Gastroesophageal sphincter (tissue), 4 donors: ENCODE measurements around the gene MIS18A. TPM values are rescaled to one million over a fixed set of nuclear protein-coding genes. Genes with fewer than 3 reads are reported as not detected.
A peak's percentile ranks its signal among the peaks of the same experiment; 100 is the strongest.

ENCODE experiments used
- ATAC-seq: fragments of 150-250 bp; one replicate; pipeline ENCODE4 v1.9.1; 2016; ENCODE audit warnings: mild to moderate bottlenecking, moderate library complexity
- H3K27ac ChIP-seq, 4 donors: fragments of 200-600 bp; sonication (generic) in 3 of 4; 1 replicate in 3 of 4; 2 replicates in 1 of 4; pipeline ENCODE4 v1.5.1; 2016 to 2019
- H3K27me3 ChIP-seq: fragments of 200-600 bp; sonication (generic); one replicate; pipeline ENCODE4 v1.5.1; 2019
- H3K36me3 ChIP-seq, 2 donors: fragments of 200-600 bp; sonication (generic); one replicate each; pipeline ENCODE4 v1.5.1; 2019; ENCODE audit warnings: control low read depth in 1 of 2
- H3K4me1 ChIP-seq, 3 donors: fragments of 200-600 bp; sonication (generic); 1 replicate in 2 of 3; 2 replicates in 1 of 3; pipeline ENCODE4 v1.5.1; 2016 to 2019; ENCODE audit warnings: control low read depth in 2 of 3
- H3K4me3 ChIP-seq, 2 donors: fragments of 200-600 bp; sonication (generic); one replicate each; pipeline ENCODE4 v1.5.1; 2019; ENCODE audit warnings: mild to moderate bottlenecking in 1 of 2, moderate library complexity in 1 of 2
- H3K9me3 ChIP-seq, 3 donors: fragments of 200-600 bp; sonication (generic); one replicate each; pipeline ENCODE4 v1.5.1; 2017 to 2019; ENCODE audit warnings: control low read depth in 2 of 3
- CTCF ChIP-seq, 4 experiments: fragments of 200-600 bp in 2 of 4; fragments of 450-650 bp in 2 of 4; sonication (generic) in 1 of 4; IDR thresholded peaks; one replicate each; pipeline ENCODE4 v1.5.1; 2017 to 2019; ENCODE audit warnings: antibody characterized with exemption in 4 of 4, mild to moderate bottlenecking in 2 of 4, moderate library complexity in 2 of 4
- EP300 ChIP-seq: sonication (generic); formaldehyde crosslinking; IDR thresholded peaks from one replicate; pipeline ENCODE4 v1.6.1; 2017; ENCODE audit warnings: antibody characterized with exemption, mild to moderate bottlenecking
- POLR2A ChIP-seq, 2 donors: fragments of 450-650 bp; IDR thresholded peaks; one replicate each; pipeline ENCODE4 v1.6.1; 2017; ENCODE audit warnings: antibody characterized with exemption in 2 of 2, mild to moderate bottlenecking in 2 of 2, moderate library complexity in 1 of 2
- POLR2AphosphoS5 ChIP-seq: sonication (generic); formaldehyde crosslinking; IDR thresholded peaks from one replicate; pipeline ENCODE4 v1.6.1; 2017; ENCODE audit warnings: antibody characterized with exemption
- WGBS, 2 donors: methylation state at CpG; one replicate each; pipeline ENCODE4 v1.1.5; 2018; ENCODE audit warnings: low coverage in 1 of 2; 5-methylcytosine and 5-hydroxymethylcytosine counted together
- total RNA-seq, 4 donors: library from RNA; depleted of rRNA; stranded (reverse); fragments of >200 nt; gene quantifications; one replicate each; pipeline ENCODE4 v1.1.0, GENCODE V29; 2016

The MIS18A gene
- total RNA-seq, 4 donors from 2014 or later, result 4.7 to 5.5 (median 5.2) TPM

- H3K9me3 ChIP-seq, result no peaks in the 10 kb centered on the region
- ATAC-seq, result peak; percentile 83
- peak overlapping the region in 2 of 4 donors; percentile 20 to 46 for H3K27ac ChIP-seq
- no peak overlapping the region for H3K4me3 ChIP-seq
- 0 to 13% methylated on average over 2 to 5 of the region's 7 CpGs for WGBS, 2 donors
- H3K27me3 ChIP-seq, result no peaks in the 10 kb centered on the region
- TF ChIP-seq EP300, result no peak
- TF ChIP-seq CTCF (IDR thresholded peaks at IDR 0.05), result no peak
- TF ChIP-seq POLR2AphosphoS5, result peak; percentile 93
- H3K4me1 ChIP-seq, result peaks cover 9 to 50% (median 19%) of the 10 kb centered on the region in 3 donors
- no peaks in the 10 kb centered on the region for H3K36me3 ChIP-seq
These were observed 25.6 kb downstream of the MIS18A start for GRCh38 chr21:32253215-32253641.

GRCh38 chr21:32252136-32252535 lies 26.7 kb downstream of the MIS18A start:
- H3K36me3 ChIP-seq, result no peaks in the 10 kb centered on the region
- H3K4me3 ChIP-seq, result no peak overlapping the region

DNA sequence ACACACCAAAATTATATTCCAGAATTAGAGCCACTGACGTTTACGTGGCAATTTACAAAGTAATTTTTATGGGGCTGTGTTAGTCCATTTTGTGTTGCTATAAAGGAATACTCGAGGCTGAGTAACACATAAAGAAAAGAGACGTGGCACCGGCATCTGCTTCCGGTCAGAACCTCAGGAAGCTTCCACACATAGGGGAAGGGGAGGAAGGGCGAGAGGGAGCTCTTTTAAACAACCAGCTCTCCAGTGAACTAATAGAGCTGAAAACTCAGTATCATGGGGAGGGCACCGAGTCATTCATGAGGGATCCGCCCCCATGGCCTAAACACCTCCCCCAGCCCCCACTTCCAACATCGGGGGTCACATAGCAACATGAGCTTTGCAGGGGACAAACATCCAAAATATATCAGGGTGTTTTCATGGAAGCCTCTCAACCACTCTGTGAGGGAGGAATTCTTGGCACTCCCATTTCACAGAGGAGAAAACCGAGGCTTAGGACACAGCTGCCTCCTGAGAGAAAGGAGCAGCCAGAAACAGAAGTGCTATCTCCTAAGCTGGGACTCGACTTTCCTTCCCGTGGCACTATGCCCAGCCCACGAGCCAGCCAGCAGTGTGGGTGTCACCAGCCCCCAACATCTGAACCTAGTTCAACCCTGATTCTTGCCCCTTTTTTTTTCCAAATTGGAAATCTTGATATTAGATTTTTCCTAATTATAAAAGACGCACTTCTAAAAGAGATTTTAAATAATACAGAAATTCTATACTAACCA lies 29.2 kb downstream of the MIS18A start:
- WGBS, 2 donors, result 64 to 84% methylated on average over 9 to 11 of the region's 15 CpGs
- ATAC-seq, result no peak

More at GRCh38 chr21:32252136-32252535, 26.7 kb downstream of the MIS18A start:
- TF ChIP-seq POLR2AphosphoS5 (no peak), EP300 (no peak)
- Histone ChIP-seq H3K27me3 (no peaks in the 10 kb centered on the region), H3K27ac (no peak overlapping the region), H3K4me1 (peaks cover 9 to 39% (median 15%) of the 10 kb centered on the region in 3 donors), H3K9me3 (no peaks in the 10 kb centered on the region)
- ATAC-seq, result no peak

DNA sequence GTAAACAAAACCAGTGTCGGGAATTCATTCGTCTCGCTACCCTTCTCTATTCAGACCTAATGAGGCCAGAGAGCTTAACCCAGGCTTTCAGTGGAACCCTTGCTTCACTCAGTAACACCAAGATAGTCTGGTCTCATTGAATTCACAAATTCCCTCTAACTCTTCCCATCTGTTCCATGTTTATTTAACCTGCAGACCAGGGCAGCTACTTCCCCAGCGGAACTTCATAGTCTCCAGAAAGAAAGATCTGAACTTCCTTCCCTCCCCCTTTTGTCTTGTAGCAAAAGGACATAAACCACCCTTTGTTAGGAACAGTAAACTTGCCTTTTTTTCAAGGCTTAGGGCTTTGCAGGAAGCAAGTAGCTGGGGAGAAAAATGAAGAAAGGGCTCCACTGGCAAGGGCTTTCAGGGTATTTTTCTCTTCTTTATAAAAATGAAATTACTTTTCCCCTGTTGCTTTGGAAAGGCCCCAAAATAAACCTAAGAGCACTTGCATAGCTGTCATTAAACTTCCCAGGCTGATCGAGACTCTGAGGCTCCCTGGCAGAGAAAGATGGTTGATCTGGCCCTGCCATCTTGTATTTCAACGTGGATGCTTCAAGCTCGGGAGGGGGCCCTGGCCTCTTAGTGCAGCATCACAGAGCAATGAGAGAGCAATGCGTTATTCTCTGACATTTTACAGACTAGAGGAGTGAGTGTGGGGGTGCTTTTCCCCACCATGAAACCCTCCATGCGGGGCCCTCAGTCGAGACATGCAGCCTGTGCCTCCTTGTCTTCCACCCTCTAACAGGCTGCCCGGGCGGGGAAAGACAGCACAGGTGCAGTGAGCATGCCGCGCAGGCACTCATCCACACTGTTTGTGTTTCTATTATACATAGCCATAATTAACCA lies 30.0 kb downstream of the MIS18A start:
- TF ChIP-seq EP300, result no peak
- no peak for TF ChIP-seq POLR2AphosphoS5
- no peak for TF ChIP-seq POLR2A (IDR thresholded peaks at IDR 0.05)
- TF ChIP-seq CTCF (IDR thresholded peaks at IDR 0.05), result no peak
- no peak for ATAC-seq
- Histone ChIP-seq H3K27me3 (no peaks in the 10 kb centered on the region), H3K4me3 (no peak overlapping the region), H3K27ac (no peak overlapping the region), H3K4me1 (peaks cover 4 to 25% (median 9%) of the 10 kb centered on the region in 3 donors), H3K36me3 (no peaks in the 10 kb centered on the region), H3K9me3 (no peaks in the 10 kb centered on the region)
- WGBS, 2 donors, result 61 to 74% methylated on average over 6 to 8 of the region's 14 CpGs

More for the DNA sequence above, 29.2 kb downstream of the MIS18A start:
- peaks cover 4 to 26% (median 12%) of the 10 kb centered on the region in 3 donors for H3K4me1 ChIP-seq
- no peak overlapping the region for H3K4me3 ChIP-seq
- H3K27ac ChIP-seq, result no peak overlapping the region
- H3K27me3 ChIP-seq, result no peaks in the 10 kb centered on the region
- no peak for TF ChIP-seq POLR2AphosphoS5
- no peak for TF ChIP-seq EP300
- TF ChIP-seq POLR2A (IDR thresholded peaks at IDR 0.05), result no peak
- no peak for TF ChIP-seq CTCF (IDR thresholded peaks at IDR 0.05)
- no peaks in the 10 kb centered on the region for H3K9me3 ChIP-seq
- H3K36me3 ChIP-seq, result no peaks in the 10 kb centered on the region

GRCh38 chr21:32246571-32247140 lies 32.2 kb downstream of the MIS18A start:
- no peak for TF ChIP-seq POLR2A (IDR thresholded peaks at IDR 0.05)
- Histone ChIP-seq H3K27me3 (no peaks in the 10 kb centered on the region), H3K36me3 (no peaks in the 10 kb centered on the region), H3K9me3 (no peaks in the 10 kb centered on the region), H3K4me3 (no peak overlapping the region), H3K4me1 (peaks cover 0 to 14% (median under 1%) of the 10 kb centered on the region in 3 donors), H3K27ac (peak overlapping the region in 1 of 4 donors; percentile 24)
- ATAC-seq, result no peak
- WGBS, 2 donors, result 62 to 84% methylated on average over 6 to 9 of the region's 9 CpGs
